ENCODE data around the gene ABLIM1.

GRCh38 chr10:114408968-114409444 is 249.1 kb downstream of the ABLIM1 start:
- TF ChIP-seq CTCF (IDR thresholded peaks at IDR 0.05; ENCODE audit: low read depth, low read length) = no peak
- no peak for TF ChIP-seq EZH2phosphoT487 (IDR thresholded peaks at IDR 0.05; ENCODE audit: low read depth)
